ENCODE measurements around the gene POLN.

DNA sequence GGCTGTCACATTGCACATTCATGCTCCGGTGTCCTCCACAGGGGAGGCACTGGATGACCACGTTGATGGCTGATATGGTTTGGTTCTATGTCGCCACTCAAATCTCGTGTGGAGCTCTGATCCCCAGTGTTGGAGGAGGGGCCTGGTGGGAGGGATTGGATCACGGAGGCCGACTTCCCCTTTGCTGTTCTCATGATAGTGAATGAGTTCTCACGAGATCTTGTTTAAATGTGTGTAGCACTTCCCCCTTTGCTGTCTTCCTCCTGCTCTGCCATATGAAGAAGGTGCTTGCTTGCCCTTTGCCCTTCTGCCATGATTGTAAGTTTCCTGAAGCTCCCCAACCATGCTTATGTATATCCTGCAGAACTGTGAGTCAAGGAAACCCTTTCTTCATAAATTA lies 205.1 kb downstream of the POLN start:
- TF ChIP-seq RAD21 (IDR thresholded peaks at IDR 0.05; ENCODE audit: low read length): no peak
- no peak for TF ChIP-seq POLR2A (IDR thresholded peaks at IDR 0.05; ENCODE audit: low read depth, low read length)
- TF ChIP-seq, protein P1, sequence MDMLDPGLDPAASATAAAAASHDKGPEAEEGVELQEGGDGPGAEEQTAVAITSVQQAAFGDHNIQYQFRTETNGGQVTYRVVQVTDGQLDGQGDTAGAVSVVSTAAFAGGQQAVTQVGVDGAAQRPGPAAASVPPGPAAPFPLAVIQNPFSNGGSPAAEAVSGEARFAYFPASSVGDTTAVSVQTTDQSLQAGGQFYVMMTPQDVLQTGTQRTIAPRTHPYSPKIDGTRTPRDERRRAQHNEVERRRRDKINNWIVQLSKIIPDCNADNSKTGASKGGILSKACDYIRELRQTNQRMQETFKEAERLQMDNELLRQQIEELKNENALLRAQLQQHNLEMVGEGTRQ (IDR thresholded peaks at IDR 0.05; ENCODE audit: low read depth, low read length): no peak
- TF ChIP-seq RCOR1 (IDR thresholded peaks at IDR 0.05; ENCODE audit: insufficient replicate concordance, low read length): no peak
- TF ChIP-seq, protein P2, sequence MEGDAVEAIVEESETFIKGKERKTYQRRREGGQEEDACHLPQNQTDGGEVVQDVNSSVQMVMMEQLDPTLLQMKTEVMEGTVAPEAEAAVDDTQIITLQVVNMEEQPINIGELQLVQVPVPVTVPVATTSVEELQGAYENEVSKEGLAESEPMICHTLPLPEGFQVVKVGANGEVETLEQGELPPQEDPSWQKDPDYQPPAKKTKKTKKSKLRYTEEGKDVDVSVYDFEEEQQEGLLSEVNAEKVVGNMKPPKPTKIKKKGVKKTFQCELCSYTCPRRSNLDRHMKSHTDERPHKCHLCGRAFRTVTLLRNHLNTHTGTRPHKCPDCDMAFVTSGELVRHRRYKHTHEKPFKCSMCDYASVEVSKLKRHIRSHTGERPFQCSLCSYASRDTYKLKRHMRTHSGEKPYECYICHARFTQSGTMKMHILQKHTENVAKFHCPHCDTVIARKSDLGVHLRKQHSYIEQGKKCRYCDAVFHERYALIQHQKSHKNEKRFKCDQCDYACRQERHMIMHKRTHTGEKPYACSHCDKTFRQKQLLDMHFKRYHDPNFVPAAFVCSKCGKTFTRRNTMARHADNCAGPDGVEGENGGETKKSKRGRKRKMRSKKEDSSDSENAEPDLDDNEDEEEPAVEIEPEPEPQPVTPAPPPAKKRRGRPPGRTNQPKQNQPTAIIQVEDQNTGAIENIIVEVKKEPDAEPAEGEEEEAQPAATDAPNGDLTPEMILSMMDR (conservative IDR thresholded peaks at IDR 0.05; ENCODE audit: low read depth, low read length): no peak
- no peak for TF ChIP-seq CHD1 (IDR thresholded peaks at IDR 0.05; ENCODE audit: low read depth, low read length)
- no peak for TF ChIP-seq RFX5 (IDR thresholded peaks at IDR 0.05; ENCODE audit: low read depth, low read length)

Measured in IMR-90 (cell line).